Stimulated activated CD8-positive, alpha-beta memory T cell treated with anti-CD3 and anti-CD28 coated beads, Interleukin-4, amount 100 ng/mL, for 1 hour (primary cell): Measurements from ENCODE around the gene PHLDB2.
A peak's percentile ranks its signal among the peaks of the same experiment; 100 is the strongest.

Experiments
- DNase-seq, 2 donors: peaks; one replicate each; pipeline ENCODE4 v3.0.0-alpha.2; 2020; ENCODE audit warnings: low read depth in 2 of 2, low spot score in 1 of 2

The PHLDB2 gene

DNA sequence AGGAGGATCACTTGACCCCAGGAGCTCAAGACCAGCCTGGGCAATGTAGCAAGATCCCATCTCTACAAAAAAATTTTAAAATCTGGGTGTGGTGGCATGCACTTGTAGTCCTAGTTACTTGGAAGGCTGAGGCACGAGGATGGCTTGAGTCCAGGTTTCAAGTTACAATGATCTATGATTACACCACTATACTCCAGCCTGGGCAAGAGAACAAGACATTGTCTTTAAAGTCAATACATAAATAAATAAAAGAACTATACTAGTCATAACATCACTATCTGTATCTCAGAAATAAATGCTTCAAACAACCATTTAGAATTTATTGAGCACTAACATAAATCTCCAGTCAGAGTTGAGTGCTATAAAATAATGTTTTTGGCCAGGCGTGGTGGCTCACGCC lies 8.5 kb upstream of the PHLDB2 start:
- DNase-seq = no peak

DNA sequence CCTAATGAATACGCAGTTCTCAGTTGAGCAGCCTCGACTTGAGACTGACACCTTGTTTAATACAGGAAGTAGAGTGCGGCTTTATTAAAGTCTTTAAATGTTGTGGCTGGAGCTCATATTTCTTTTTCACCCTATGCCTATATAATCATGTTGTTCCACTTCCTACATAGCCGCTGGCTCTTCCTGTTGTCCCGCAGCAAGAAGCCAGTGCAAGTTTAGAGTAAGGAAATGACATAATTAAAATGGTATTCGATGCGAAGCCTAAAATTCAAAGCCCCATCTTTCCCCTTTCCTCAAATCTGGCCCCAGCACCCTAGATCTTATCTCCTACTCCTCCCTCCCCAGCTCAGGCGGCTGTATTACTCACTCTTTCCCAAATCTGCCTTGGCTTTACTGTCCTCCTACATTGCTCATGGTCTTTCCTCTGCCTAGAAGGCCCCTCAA lies 7.5 kb upstream of the PHLDB2 start:
- no peak for DNase-seq

DNA sequence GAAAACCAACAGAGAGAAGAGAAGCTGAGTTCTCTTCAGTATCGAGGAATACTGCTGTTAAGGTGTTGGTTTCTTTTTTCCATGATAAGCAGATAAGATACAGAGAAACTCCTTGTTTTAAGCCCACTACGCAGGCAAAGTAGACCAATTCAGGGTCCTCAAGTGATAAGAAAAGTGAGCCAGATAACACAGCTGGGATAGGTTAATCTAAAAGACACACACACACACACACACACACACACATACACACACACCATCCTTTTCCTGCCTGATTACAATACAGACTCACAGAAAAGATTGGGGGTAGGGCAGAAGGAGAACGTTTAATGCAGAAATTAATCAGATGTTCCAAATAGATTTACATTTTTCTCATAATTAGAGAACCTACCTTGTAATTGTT lies 6.5 kb upstream of the PHLDB2 start:
- no peak for DNase-seq

DNA sequence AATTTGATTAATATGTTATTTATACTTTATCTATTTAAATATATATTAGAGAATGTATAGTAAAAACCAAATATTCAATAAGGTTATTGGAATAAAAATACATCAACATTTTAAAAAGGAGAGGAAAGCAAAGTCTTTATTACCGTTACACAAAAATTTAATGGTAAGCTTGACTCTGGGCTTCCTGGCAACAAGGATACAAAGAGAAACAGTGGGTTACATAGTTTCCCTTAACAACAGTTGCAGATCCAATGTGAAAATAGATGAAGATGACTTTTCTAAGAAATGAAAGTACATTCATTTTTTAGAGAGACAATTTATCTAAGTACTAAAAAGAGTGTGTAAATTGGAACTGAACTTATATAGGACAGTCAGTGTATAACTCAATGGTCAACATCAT lies 6.0 kb upstream of the PHLDB2 start:
- DNase-seq = no peak

DNA sequence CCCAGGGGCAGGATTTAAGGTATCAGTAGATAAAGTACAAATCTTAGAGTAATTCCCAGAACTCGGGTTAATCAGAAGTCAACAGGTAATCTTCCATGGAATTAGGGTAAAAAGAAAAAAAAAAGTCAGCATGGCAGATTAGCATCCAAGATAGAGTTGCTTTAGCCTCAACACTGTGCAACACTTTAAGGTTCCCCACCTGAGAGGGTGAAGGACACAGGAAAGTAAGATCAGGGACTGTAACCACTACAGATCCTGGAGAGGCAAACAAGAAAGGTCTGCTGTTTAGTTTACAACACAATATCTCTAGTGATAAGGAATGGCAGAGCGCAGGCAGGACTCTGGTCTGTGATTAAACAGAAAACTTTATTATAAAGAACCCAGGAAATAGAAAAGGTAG lies 4.1 kb upstream of the PHLDB2 start:
- DNase-seq = no peak

DNA sequence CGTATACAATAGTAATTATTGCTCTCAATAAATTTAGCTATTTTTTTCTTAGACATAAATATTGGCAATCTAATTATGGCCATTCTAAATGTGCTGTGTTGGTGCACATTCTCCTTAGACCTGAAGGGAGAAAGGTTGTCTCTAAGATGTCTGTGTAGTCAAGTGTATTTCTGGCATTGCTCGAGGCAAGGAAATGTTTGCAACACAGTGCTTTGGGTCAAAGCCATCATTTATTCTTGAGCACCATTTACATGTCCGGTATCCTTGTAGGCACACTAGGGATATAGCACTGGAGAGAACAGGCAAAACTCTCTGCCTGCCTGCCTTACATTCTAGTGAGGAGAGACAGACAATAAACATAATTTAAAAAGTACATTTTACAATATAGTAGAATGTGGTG lies 2.6 kb upstream of the PHLDB2 start:
- no peak for DNase-seq

DNA sequence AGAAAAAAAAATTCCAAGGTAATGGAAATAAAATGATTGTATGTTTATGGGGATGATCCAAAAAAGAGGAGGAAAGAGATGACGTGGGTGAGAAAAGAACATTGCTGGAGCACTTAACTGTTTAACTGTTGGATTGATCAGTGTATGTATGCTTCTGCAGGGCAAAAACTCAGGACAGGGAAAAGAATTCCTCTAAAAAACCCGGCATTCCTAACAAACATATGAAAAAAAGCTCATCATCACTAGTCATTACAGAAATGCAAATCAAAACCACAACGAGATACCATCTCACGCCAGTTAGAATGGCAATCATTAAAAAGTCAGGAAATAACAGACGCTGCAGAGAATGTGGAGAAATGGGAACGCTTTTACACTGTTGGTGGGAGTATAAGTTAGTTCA lies 1.6 kb upstream of the PHLDB2 start:
- DNase-seq = no peak

DNA sequence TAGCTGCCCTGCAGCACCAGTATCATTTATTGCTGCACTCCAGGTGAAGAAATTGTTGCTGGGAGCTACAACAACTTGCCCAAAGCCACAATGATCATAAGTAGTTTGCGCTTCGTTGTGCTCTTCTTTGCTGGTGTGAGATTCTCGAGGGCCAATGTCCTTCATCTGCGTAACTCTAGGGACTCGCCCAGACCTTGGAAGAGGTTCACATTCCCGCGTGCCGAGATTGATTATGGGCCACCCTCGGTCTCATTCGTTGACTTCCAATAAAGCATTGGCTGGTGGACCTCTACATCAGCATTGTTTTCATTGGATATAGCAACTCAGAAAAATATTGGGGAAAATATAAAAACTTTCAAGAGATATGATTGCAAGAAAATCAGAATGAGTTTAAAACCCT lies 423 bp upstream of the PHLDB2 start:
- no peak for DNase-seq

DNA sequence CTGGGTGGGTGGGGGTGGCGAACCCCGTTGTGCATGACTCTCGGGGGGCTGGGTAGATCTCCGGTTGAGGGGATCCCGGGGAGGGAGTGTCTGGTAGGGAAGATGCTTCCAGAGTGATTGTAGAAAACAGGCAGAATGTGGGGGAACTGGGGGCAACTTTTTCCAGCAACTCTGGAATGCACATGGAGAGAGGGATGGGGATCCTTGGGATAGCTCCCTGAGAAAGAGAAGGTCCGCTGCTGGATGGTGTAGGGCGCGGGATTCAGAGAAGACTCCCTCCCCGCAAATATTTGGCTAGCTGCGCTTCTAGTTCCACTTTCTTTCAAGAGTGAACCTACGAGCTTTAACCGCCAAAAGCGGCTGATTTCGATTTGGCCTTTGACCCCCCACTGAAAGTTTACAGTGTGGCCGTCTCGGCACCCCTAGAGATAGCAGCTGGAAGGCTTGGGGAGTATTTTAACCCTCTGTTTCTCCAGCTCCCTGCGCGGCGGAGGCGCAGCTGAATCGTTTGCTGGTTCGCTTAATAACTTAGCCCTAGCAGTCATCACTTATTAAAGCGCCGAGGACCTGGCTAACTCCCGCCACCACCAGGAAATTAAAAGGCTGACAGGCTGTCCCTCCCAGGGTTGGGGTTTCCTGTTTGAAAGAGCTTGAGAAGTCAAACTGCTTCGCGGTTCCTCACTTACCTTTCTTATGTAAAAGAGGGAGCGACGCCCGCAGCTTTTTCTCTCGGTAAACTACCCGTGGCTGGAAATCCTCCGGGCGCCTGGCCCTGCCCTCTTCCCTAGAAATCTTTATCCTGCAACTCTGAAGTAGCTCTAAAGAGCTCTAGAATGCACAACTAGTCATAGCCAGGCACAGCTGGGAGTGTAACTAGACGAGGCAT lies 1.2 kb downstream of the PHLDB2 start:
- DNase-seq = peak; percentile 9 to 37

DNA sequence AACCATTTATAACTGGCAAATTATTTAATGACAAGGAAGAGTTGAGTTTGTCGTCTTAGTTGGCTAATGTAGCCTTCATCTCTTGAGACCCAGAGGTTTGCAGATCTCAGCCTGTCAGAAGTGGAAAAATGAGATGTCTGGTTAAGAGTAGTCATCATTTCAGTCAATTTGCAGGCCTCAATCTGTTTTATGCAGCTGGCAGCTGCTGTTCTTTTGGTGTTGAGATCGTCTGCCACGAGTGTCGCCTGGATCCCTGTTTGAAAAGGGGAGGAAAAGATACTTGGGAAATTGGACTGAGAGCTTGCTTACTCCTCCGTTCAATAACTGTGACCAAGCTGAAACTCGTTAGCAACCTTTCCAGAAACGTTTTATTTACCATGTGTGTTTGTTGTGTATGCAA lies 2.3 kb downstream of the PHLDB2 start:
- DNase-seq = no peak

DNA sequence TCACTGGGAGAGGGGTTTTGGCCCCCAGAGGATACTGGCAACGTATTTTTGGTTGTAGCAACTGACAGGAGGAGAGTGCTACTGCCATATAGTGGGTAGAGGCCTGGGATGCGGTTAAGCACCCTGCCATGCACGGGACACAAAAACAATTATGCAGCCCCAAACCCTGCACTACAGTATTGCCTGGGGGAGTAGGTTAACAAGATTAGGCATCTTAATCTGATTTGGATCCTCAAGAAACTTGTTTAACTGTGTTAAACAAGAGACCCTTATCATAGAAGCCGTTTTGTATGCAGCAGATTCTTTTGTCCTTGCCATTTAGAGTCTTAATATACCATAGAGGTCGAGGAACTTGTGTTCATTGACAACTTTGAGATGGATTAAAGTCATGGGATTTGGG lies 3.4 kb downstream of the PHLDB2 start:
- DNase-seq = no peak

DNA sequence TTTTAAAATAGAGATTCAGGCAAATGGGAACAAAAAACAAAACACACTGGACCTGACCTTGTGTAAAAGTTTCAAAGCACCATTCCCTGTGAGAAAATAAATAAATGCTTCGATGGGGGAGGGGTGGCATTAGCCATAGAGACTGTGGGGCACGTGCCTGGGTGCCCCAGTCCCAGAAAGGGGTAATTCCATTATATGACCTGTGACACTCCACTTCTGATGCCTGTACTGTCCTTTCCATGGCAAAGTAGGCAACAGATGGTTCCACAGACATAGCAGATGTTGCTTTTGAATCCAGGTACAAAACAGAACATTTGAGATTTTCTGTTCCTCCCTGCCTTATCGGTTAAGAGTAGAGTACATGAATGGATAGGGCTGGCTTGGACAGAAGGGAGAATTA lies 3.9 kb downstream of the PHLDB2 start:
- no peak for DNase-seq

DNA sequence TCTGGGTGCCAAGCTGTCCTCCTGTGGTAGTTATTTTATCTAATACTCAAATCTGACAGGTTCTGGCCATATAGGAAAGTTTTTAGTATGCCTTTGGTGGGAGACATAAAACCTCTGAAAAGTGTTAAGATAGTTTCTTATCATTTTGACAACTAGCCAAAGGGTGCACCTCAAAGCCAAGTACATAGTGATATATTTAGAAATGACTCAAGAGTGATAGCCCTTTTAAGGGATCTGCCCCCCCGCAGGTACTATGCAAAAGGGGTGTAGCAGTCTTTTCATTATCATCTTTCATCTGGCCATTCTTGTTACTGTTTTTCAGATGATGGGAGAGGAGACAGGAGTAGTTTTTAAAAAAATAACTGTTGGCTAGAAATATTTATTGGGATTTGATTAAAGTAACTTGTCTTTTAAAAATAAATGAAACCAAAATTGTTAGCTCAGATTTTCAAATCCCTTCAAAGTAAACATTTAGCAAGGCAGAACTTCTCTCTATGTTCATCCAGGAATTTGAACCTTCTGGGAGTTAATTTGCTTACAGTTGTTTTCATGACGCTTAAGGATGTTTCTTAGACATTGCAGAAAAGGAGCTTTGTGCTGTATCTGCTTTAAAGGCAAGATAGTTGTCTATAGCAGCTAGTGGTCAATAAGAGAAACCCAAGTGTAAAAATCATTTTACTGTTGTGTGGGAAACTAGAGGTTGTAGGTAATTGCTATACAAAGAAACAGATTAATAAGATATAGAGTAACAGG lies 5.1 kb downstream of the PHLDB2 start:
- DNase-seq = no peak

DNA sequence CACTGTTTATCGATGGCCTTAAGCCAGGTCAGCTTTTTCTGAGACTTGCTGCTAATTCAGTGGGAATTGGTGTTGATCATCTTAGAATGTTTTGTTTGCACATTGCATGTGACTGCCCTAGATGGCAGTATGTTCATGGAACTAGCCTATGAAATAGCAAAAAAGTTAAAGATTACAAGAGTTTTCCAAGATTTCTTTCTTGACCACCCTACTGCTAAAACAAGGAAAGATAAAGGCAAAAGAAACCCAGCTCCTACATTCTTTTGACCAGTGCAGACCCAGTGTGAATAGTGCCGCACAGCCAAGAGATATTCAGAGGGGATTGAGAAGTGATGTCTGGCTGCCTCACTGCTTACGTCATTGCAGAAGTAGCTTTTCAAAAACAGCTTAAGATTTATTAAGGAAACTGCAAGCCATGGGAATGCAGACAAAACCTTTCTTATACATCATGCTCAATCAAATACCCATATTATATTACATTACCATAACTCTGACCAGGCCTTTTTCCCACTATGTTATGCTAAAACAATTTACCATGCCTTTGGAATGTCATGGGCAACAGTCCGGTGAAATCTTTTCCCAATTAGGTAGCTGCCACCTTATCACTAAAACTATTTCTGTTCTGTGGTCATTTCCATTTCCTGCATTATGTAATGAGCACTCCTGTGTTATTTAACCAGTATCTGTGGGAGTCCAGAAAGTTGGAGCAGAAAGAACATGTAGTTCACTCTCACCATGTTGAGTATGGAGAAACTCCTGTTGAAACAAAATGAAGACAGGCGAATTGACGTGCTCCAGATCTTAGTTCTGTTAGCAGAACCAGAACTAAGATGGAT lies 6.0 kb downstream of the PHLDB2 start:
- DNase-seq = no peak

DNA sequence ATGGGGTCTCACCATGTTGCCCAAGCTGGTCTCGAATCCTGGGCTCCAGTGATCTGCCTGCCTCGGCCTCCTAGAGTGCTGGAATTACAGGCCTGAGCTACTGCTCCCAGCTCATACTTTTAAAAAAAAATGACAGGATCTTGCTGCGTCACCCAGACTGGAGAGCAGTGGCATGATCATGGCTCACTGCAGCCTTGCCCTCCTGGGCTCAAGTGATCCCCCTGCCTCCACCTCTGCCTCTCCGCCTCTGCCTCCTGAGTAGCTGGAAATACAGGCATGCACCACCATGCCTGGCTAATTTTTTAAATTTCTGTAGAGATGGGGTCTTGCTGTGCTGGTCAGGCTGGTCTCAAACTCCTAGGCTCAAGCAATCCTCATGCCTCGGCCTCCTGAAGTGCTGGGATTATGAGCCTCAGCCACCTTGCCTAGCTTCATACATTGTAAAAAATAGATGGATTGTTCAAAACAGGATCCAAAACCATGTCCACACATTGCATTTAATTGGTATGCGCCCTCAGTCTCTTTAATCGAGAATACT lies 8.9 kb downstream of the PHLDB2 start:
- no peak for DNase-seq

DNA sequence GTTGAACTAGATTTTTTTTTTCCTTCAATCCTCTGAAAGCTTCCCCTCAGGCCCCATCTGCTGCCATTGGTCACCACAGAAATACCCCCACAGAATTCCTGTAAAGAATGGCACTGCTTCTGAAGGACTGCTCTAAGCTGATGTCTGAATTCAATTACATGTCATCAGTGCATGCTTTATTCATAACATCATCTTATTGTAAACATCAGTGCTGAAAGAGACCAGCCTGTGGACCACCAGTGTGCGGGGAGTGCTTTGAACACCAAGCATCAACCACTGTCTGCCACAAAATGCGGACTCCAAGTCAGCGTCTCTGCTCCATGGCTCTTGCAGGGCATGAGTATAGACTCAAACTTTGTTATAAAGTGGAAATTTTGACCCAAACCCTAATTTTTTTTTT lies 11.6 kb downstream of the PHLDB2 start:
- DNase-seq = no peak

DNA sequence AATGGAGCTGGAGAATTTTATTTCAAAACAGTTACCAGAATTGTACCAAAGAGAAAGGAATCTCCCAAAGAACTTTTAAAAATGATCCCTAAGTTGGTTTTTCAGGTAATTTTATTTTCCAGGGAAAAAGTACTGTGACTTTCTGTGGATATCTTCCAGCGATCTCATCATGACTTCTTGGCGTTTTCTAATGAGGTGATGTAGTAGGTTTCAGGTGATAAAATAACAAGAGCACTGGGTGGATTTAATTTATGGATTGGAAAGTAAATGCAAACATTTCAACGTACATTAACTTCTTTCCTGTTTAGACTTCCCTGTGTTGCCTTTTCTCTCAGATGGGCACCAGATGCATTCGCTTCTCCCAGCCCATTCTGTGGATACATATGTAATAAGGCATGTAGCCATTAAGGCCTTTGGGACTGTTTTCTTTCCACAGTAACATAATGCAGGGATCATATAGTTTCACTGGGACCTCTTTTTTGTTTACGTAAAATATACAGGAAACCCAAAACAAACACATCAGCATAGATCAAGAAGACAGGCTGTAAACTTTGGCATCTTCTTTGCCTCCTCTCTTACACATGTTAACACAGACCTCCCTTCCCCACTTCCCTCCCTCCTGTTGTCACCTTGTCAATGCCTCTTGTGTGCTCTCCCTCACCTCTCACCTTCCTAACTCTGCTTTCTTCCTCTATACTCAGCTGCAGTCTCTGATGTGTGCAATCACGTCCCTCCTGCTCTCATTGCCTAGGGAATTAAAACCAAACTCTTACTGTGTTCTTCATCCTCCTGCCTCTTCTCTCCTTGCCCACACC lies 13.0 kb downstream of the PHLDB2 start:
- DNase-seq = no peak

DNA sequence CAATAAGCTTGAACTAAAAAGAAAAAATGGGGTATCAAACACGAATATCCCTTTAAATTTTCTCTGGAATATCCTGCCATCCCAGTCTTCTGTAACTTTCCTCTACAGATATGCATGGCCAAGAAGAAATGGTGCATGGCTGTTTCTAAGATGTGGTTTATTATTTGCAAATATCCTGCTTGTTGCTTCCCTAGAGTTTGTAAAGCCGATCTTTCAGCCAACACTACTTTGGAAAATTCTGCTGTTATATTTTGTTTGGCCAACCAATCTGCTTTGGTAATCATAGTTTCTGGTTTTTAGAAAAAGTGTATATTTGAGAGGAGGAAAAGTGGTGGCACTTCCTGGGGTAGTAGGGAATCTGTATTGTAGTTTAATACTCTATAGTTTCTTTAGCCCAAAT lies 13.9 kb downstream of the PHLDB2 start:
- DNase-seq = no peak

DNA sequence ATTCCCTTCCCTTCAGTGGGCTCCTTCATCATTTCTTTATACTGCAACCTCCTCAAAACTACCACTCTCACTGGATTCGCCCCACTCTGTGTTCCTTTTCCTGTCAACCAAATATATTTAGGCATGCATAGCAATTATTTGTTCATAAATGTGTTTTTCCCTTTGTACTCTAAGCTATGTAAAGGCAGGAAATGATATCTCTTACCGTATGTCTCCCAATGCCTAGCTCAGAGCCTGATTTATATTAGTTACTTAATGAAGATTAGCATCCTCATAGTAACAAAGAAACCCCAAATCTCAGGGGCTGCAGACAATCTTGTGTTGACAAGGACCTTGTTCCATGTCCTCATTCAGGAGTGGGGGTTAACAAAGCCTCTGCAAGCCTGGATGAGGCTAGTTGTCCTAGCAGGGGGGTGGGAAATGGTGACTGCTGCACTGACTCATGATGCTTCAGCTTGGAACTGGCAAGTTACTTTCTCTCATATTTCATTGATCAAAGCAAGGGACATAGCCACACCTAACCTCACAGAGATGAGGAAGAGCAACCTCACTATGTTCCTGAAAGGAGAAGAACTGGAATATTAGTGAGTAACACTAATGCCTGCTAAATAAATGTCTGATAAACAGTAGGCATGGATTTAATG lies 15.2 kb downstream of the PHLDB2 start:
- no peak for DNase-seq

DNA sequence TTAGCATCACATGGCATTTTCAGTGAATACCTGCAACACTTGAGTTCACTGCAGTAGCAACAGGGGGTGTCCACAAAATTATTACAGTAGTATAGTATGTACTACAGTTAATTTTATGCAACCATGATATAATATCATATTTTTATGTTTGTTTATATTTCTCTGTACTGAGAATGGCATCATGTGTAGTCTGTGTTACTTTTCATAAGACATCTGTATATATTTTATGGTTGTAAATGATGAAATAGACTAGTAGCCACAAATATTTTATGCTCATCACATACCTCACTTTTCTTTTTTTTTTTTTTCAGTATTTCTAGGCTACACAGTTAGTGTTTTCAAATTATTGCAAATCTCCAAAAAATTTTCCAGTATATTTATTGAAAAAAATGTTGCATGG lies 22.4 kb downstream of the PHLDB2 start:
- DNase-seq = no peak
